DMS114 treated with DMSO at 0.1 percent for 48 hours (cell line): Measurements from ENCODE around the gene ATP2A3.

ENCODE experiments used
- DNase-seq: peaks from one replicate; lab custom pipeline; 2025; ENCODE audit not compliant: unreplicated experiment; lab: John Stamatoyannopoulos, UW

Gene ATP2A3

DNA sequence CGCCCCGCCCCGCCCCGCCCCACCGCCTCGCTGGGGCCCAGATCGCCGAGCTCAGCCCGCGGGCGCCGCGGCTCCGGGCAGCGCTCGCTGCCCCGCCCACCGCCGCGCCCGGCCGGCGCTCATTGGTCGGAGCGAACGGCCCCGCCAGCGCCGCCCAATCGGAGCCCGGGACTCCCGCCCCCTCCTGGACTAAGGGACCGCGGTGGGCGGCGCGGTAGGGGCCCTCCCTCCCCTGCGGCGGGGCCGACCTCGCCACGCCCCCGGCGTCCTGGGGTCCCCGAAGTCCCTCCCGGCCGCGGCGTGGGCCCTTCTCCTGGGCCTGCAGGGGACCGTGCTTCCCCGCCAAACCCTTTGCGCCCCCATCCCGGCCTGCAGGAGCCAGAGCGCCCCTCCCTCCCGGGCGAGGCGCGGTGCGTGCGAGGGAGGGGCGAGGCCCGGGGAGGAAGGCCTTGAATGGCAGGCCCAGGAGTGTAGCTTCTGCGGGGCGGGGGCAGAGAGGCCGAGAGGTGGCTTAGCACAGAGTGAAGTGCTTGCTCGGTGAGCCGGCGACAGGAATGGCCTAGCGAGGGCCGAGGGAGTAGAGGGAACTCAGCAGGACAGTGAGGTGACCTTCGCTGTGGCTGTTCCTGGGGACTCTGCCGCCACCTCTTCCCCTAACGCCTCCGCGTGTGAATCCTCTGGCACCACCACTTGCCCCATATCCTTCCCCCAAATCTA lies 71.1 kb downstream of the ATP2A3 start, which contains the start of gene CAMKK1:
TSS of gene CAMKK1 (minus strand) at position 51 of the 717 bp plus-strand sequence. CDS start 7,366 bp downstream, outside the sequence.
- peak; percentile 64 for DNase-seq

DNA sequence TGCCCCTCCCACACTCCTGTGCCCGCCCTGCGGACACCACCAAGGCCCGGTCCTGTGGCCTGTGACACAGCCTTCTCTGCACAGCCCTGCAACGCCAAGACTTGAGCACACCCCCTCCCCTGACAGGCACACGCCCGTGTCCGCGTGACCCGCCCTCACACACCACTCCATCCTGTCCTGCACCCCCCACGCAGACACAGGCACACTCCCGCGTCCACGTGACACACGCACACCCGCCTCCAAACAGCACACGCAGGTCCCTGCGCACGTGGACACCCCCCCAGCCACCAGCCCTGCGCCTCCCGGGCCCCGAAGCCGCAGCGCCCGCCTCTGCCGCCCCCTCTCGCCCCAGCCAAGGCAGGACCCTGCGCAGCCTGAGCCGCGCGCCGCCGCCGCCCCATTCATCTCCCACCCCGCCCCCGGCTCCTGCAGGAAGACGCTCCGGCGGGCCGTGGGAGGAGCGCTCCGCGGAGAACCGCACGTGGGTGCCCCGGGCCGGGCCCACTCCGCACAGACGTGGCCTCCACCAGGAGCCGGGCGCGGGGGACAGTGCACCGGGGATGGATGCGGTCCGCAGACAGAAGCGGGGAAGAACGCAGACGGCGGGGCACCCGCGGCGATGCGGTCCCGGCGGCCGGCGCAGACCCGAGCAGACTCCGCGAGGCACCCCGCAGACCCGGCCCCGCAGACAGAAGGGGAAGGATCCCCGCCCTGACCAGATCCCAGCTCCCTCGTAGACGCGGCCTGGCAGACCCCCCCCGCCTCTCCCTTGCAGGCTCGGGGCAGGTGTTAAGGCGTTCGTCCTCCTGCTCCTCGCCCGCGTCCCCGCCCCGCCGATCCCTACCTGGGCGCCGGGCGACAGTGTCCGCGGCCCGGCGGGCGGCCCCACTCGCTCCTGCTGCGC lies 71.9 kb downstream of the ATP2A3 start:
- peak; percentile 19 for DNase-seq

DNA sequence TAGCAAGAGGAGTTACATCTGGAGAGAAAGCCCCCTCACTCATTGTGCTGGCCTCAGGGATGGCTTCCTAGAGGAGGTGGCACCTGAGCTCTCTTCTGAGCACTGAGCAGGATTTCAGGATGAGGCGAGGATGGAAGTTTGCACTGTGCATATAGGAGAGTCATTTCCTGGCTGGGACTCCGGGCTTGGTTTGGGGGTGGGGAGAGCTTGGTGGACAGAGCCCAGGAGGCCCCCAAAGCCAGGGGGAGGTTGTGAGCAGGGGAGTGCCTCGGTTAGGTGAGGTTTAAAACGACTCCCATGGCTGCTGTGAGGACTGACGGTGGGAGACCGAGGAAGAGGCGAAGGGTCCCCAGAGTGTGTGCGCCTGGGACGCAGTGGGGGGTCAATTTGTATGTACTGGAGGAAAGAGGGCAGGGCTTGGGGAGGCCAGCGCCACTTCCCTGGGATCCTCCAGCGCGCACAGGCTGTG lies 72.6 kb downstream of the ATP2A3 start:
- no peak for DNase-seq

DNA sequence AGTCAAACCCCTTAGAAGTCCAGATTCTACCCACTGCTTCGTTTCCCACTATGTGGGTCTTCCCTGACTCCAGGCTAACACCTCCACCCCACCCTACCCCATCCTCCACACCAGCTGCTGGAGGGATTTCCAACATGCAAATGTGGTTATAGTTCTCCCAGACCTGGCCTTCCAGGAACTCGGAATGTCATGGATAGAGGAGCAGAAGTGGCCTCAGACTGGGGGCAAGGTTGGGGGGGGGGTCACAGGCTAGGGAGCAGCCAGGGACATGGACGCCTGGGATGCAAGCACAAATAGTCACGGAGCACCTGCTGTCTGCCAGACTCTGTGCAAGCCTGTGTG lies 73.4 kb downstream of the ATP2A3 start:
- DNase-seq = no peak

DNA sequence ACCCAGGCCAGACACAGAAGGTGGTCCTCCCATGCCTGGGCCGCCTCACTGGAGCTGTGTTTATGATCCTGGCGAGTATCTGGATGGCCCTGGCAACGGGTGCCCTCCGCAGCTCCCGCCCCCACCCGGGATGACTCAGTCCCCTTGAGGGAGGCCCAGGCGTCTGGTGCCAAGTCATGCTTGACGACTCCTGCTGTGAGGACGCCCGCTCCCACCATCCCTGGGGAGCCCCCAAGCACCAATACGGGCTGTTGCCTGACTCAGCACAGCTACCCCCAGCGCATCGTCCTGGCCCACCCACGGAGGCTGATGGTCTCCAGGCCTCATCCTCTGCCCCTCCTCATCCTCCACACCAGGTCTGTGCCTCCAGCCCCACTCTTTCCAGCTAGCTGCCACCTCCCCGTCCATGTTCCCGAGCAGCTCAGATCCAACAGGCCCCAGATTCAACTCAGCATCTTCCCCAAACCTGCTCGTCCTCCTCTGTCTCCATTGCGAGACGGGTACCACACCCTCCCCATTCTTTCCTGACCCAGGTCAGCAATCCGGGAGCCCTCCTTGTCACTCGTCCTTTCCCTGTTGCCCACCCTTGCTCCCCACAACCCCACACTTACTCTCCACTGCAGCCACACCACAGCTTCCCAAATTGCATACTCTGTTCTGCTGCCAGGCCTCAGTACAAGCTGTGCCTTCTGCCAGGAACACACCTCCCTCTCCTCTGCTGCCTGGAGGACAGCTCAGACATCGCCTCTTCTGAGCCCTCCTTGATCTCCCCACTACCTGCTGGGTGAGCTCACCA lies 74.0 kb downstream of the ATP2A3 start:
- no peak for DNase-seq

DNA sequence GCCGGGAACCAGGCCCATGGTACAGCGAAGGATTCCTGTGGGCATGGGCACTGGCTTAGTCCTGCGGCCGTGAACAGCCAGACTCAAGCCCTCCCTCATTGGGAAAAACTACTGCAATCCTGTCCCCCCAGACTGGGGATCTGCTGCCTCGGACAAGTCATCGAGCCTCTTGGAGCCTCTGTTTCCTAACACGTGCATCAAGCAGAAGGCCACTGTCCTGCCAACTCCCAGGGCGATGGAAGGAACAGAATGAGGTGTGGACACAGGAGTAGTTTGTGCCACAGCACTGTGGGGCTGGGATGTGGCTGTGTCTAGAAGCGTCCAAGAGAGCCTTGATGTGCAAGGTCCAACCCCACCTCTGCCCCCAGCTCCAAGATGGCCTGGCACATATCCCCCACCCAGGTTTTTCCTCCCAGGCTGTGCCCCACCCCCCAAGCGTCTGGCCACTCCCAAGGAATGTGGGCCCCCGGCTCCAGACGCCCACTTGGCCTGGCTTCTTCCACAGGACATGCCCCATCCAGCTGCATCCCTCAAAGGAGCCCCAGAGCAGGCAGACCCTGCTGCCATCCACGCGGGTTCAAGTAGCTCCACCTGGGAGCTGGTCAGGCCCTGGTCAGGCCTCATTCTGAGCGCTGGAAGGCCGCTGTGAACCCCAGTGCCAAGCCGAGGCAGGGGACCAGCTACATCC lies 74.8 kb downstream of the ATP2A3 start:
- no peak for DNase-seq

DNA sequence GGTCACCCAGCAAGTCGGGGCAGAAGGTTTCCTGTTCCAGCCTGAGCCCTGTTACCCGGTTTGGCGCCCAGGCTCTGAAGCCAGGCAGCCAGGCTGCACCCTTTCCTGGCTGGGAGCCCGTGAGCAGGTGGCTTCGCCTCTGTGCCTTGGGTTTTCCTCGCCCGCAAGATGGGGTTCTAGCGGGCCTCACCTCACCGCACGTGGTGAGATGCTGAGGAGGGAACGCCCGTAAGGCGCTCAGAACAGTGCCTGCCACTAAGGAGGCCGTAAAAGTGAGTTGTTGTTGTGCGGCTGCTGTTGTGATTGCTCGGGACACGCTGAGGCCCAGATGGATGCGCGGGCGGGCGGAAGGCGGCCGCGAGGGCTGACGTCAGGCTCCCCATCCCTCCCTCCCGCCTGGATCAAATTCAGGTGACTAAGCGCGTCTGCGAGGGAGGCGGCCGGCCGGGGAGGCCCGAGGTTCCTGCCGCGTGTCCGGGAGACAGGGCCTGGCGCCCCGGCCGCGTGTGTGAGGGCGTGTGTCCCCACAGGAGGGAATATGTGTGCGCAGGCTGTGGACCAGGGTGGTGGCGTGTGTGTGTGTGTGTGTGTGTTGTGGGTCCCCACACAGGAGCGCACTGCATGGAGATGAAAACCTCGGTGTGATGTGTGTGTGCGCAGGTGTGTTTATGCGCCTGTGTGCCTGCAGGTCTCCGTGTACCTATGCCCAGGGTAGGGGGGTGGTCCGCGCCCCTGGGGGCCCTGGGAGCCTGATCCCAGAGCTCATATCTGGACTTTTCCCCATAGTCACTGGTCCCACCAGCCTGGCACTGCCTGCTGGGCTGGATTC lies 75.7 kb downstream of the ATP2A3 start:
- no peak for DNase-seq

DNA sequence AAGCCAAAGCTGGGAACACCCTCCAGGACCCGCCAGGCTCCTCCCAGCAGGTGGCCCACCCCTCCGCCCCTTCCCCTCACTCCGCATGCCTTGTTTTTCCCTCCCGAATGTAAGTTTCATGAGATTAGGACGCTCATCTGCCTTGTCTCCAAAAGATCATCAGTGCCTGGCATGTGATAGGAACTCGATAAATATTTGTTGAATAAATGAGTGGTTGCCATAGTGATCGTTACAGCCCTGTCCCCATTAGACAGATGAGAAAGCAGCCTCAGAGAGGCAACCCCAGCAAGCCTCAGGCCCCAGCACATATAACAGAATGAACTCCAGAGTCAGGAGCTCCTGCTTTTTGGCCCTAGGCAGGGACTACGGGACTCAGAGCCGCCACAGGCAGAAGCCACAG lies 76.4 kb downstream of the ATP2A3 start:
- DNase-seq = no peak

DNA sequence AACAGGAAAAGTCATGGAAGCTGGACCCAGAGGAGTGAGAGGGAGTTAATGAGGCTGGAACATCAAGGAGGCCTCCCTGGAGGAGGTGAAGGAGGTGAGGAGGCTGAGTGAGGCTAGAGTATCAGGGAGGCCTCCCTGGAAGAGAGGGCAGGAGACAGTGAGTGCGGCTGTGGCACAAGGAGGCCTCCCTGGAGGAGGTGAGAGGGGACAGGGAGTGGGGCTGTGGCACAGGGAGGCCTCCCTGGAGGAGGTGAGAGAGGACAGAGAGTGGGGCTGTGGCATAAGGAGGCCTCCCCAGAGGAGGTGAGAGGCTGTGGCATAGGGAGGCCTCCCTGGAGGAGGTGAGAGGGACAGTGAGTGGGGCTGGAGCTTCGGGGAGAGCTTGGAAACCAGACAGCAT lies 76.8 kb downstream of the ATP2A3 start:
- no peak for DNase-seq

DNA sequence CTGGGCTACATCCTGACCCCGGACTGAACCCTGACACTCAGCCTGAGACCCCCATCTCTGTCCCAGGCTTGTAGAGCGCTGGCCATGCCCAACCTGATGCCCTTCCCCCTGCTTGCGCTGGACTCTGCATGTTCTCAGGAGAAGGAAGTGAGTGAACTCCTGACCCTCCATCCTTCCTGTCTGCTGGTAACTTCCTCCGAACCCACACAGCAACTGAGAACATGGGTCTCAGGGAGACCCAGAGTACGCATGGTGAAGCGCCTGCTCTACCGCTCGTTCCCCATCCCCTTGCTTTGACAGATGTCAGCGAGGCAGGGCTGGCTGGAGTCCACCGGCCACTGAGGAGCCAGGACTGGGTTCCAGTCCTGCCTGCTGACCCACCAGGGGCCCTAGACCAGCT lies 77.5 kb downstream of the ATP2A3 start:
- no peak for DNase-seq

DNA sequence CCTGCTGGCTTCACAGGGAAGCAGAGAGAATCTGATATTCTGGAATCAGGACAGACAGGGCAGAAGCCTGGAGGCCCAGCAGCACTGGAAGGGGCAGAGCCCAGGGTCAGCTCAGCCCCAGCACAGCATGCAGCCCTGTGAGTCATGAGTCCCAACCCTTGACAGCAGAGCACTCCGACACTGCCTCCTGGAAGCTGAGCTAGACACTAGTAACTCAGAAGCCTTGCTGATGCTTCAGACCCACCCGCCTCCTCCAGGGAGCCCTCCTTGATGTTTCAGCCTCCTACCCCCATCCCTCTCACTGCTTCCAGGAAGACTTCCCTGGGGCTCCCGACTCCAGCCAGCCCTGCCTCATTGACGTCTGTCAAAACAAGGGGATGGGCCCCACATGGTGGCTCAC lies 78.3 kb downstream of the ATP2A3 start:
- no peak for DNase-seq

DNA sequence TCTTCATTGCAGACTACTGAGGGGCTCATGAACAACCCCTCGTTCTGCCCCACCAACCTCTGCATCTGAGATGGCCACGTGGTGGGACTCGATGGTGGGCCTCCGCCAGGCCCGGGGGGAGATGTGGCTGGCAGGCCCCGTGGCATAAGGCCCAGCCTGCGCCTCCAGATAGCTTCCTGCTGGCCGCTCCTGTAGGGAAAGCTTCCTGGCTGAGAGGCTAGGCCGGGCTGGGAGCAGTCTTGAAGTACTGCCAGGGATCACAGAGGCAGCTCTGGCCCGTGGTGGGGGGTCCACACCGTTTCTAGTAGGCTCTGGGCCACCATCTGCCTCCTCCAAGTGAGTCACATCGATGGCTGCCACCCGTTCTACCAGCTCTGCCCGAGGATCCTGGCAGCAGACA lies 79.0 kb downstream of the ATP2A3 start:
- DNase-seq = no peak

DNA sequence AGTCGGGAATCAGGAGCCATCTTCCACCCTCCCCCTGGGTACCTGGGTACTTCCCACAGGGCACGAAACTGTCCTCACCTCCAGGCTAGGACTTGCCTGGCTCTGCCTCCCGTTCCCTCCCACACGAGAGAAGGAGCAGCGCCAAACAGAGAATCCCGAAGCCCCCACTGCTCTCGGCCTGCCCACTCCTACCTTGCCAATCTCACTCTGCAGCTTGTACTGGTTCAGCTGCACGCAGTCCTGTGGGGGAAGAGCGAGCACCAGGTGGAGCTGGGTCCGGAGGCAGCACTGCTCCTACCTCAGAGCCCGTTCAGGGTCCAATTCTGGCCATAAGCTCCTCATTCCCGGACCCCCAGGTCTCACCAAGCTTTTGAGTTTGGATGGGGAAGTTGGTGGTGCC lies 80.0 kb downstream of the ATP2A3 start:
- DNase-seq = no peak

DNA sequence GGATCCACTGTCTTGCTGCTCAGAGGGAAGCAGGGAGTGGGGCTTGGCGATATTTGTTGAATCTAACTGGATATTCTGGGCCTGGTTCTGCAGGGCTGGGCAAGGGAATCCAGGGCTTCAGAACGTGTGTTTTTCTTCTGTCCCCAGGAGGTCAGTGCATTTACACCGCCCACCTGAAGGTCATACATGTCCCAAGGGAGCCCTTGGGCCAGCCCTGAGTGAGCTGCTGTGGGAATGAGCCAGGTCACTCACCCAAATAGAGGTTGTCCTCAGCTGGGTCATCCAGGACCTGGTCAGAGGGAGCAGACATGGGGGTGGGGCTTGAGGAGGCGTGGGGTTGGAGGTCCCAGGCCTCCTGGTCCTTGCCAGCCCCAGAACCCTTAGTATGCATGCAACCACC lies 82.0 kb downstream of the ATP2A3 start:
- no peak for DNase-seq

DNA sequence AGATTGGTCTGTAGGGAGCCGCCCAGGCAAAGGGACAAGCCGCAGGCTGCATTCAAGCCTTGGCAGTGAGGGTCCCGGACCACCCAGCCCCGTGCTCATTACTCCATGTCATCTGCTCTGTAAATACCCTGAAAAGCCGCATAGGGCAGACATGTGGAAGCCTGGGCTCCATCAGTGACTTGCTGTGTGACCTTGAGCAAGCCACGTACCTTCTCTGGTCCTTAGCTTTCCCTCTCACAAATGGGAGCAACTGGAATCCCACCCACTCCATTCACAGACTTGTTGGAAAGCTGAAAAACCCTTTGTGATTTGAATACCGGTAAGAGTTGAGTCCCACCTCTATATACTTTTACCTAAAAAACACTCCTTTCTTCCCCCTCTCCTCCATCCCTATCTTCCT lies 83.3 kb downstream of the ATP2A3 start:
- no peak for DNase-seq

DNA sequence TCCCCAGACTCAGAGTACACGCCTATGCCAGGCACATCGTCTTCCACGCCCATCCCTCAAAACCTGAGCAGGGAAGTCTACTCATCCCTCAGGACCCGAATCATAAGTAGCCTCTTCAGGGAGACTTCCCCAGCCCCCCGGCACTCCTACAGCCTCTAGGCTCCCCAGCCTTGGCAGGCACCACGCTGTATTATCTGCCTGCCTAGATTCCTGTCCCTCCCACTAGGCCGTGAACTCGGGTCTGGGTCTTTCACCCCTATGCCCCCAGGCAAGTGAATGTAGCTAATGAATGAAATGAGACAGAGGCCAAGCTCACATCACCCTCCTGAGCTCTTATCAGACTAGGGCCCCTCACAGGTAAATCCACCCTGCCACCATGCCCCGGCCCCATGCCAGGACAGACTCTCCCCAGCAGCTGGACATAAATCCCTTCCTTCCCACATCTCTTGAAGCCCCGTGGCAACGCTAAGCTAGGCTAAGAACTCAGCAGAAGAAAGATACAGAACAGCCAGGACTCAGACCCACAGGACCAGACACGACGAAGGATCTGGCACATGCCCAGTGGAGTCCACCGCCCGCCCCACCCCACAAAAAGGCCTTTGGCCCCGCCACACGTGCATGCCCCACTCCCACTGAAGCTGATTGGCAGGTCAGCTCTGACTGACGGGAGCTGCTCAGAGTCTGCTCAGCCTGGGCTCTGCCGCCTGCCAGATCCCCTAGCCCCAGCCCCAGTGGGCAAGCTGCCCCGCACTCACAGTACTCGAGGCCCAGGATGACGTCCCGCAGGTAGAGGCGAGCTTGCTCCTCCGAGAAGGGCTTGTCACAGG lies 84.4 kb downstream of the ATP2A3 start:
- no peak for DNase-seq

DNA sequence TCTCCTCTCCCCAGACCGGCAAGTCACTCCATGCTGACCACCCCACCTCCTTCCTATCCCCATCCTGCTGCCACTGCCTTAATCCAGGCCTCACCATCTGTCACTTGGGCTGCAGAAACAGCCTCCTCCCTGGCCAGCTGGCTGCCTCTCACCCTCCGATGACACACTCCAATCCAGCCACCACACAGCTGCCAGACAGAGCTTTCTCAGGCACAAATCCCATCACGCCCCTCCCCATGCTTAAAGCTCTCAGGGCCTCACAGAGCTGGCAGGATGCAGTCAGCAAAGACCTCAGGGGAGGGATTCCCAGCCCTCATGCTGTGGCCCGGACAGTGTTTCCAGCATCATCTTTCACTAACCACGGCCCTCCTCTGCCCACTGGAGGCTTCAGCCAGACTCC lies 85.1 kb downstream of the ATP2A3 start:
- no peak for DNase-seq

DNA sequence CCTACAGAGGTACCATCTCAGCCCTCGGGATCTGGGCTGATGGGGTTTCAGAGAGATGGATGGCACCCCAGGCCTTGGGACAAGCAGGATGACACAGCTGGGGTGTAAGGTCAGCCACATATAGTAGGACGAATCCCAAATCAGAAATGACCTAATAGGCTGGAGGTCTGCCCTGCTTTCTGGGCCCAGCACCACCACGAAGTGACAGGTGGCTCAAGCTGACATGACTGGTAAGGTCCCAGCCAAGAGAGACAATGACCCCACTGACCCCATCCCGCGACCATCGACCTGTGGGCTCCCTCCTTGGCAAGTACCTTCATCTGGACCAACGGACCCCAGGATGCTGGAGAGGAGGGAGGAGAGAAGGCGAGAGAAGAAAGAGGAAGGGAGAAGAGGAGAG lies 87.0 kb downstream of the ATP2A3 start:
- DNase-seq = no peak

DNA sequence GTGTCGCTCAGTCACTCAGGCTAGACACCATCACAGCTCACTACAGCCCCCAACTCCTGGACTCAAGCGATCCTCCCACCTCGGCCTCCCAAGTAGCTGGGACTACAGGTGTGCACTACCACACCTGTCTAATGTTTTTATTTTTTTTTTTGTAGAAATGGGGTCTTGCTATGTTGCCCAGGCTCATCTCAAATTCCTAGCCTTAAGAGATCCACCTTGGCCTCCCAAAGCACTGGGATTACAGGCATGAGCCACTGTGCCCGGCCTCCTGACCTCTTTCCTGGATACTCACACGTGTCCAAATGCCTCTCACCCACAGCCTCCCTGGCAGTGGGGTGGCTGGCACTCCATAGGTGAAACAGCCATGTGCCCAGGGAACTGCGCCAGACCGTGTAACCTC lies 88.9 kb downstream of the ATP2A3 start:
- DNase-seq = no peak
